Suppressor macrophage treated with lipopolysaccharide for 4 hours (primary cell): ENCODE data around the gene GSTP1.

Experiments
- DNase-seq: peaks from one replicate; pipeline ENCODE4 v3.0.0-alpha.2; 2020

The GSTP1 gene

GRCh38 chr11:67632175-67632981 lies 48.8 kb downstream of the GSTP1 start:
- DNase-seq = no peak

- DNase-seq = no peak
Measured at GRCh38 chr11:67632982-67633755, 49.6 kb downstream of the GSTP1 start.

GRCh38 chr11:67633758-67634365 lies 50.2 kb downstream of the GSTP1 start:
- DNase-seq = no peak

GRCh38 chr11:67634366-67635230 lies 51.0 kb downstream of the GSTP1 start:
- DNase-seq = no peak

GRCh38 chr11:67635231-67635521 lies 51.6 kb downstream of the GSTP1 start:
- DNase-seq = no peak
